CD14-positive monocyte (primary cell): ENCODE measurements around the gene ENTHD1. TPM values are rescaled to one million over a fixed set of nuclear protein-coding genes. Genes with fewer than 3 reads are reported as not detected.

Experiments
- DNase-seq, 3 donors: peaks; one replicate each; pipeline ENCODE4 v3.0.0-alpha.2; 2011 to 2022
- H2AFZ ChIP-seq: 2 replicates; pipeline ENCODE4 v1.6.0; 2012; ENCODE audit warnings: mild to moderate bottlenecking, low read depth, low read length, inconsistent platforms; ENCODE audit not compliant: insufficient read depth, poor library complexity, severe bottlenecking
- H3K27ac ChIP-seq, 2 donors: 1 replicate in 1 of 2; 2 replicates in 1 of 2; pipeline ENCODE4 v1.5.1; 2012 to 2013; ENCODE audit warnings: low read length in 2 of 2, control low read depth in 1 of 2, inconsistent platforms in 1 of 2, low read depth in 1 of 2, mild to moderate bottlenecking in 1 of 2
- H3K27me3 ChIP-seq, 2 donors: one replicate each; pipeline versions ENCODE4 v1.6.0 to v1.6.1; 2011 to 2013; ENCODE audit warnings: low read length in 2 of 2; ENCODE audit not compliant: control insufficient read depth in 2 of 2, insufficient read depth in 2 of 2
- H3K36me3 ChIP-seq, 2 donors: replicated peaks in 1 of 2; 1 replicate in 1 of 2; 2 replicates in 1 of 2; pipeline versions ENCODE4 v1.5.1 to v1.6.1; 2012 to 2013; ENCODE audit warnings: low read length in 2 of 2, control low read depth in 1 of 2, inconsistent platforms in 1 of 2, mild to moderate bottlenecking in 1 of 2; ENCODE audit not compliant: insufficient read depth in 2 of 2, control insufficient read depth in 1 of 2
- H3K4me1 ChIP-seq, 2 donors: 1 replicate in 1 of 2; 2 replicates in 1 of 2; pipeline versions ENCODE4 v1.5.1 to v1.6.1; 2012 to 2013; ENCODE audit warnings: low read length in 2 of 2, control low read depth in 1 of 2, inconsistent platforms in 1 of 2, mild to moderate bottlenecking in 1 of 2, moderate library complexity in 1 of 2; ENCODE audit not compliant: insufficient read depth in 2 of 2, control insufficient read depth in 1 of 2
- H3K4me2 ChIP-seq: replicated peaks from 2 replicates; pipeline ENCODE3; 2012; ENCODE audit warnings: low read length, moderate library complexity, mild to moderate bottlenecking; ENCODE audit not compliant: poor library complexity, severe bottlenecking; ENCODE audit errors: extremely low read depth
- H3K4me3 ChIP-seq, 3 experiments: fragments of 200-600 bp in 1 of 3; sonication (generic) in 1 of 3; replicated peaks in 1 of 3; 1 replicate in 2 of 3; 2 replicates in 1 of 3; pipeline ENCODE4 v1.5.1; 2011 to 2013; ENCODE audit warnings: low read length in 3 of 3, mild to moderate bottlenecking in 3 of 3, control low read depth in 2 of 3, low read depth in 2 of 3, inconsistent platforms in 1 of 3, moderate library complexity in 1 of 3
- H3K79me2 ChIP-seq: 2 replicates; pipeline ENCODE4 v1.6.0; 2012; ENCODE audit warnings: mild to moderate bottlenecking, control low read depth, inconsistent platforms, low read length, moderate library complexity; ENCODE audit not compliant: insufficient read depth
- H3K9ac ChIP-seq: 2 replicates; pipeline ENCODE4 v1.6.0; 2017; ENCODE audit warnings: low read length, mild to moderate bottlenecking; ENCODE audit not compliant: insufficient read depth, poor library complexity, severe bottlenecking
- H3K9me3 ChIP-seq, 2 donors: replicated peaks in 1 of 2; 1 replicate in 1 of 2; 2 replicates in 1 of 2; pipeline versions ENCODE4 v1.5.1 to v1.6.1; 2012 to 2013; ENCODE audit warnings: low read length in 2 of 2, control low read depth in 1 of 2; ENCODE audit not compliant: control insufficient read depth in 1 of 2, insufficient read depth in 1 of 2
- H4K20me1 ChIP-seq: 2 replicates; pipeline ENCODE4 v1.6.0; 2012; ENCODE audit warnings: mild to moderate bottlenecking, low read length, control low read depth, moderate library complexity; ENCODE audit not compliant: insufficient read depth
- H3K27ac Mint-ChIP-seq, 7 donors: one replicate each; pipeline ENCODE4 v1.8.0; 2020; ENCODE audit warnings: mild to moderate bottlenecking in 7 of 7, mixed read lengths in 7 of 7, moderate library complexity in 6 of 7, inconsistent platforms in 2 of 7
- H3K27me3 Mint-ChIP-seq, 3 donors: one replicate each; pipeline ENCODE4 v1.8.0; 2021 to 2022; ENCODE audit warnings: low read depth in 3 of 3, mild to moderate bottlenecking in 3 of 3, mixed read lengths in 3 of 3, moderate library complexity in 3 of 3, inconsistent platforms in 1 of 3
- H3K36me3 Mint-ChIP-seq, 2 donors: one replicate each; pipeline ENCODE4 v1.8.0; 2020; ENCODE audit warnings: mixed read lengths in 2 of 2, inconsistent platforms in 1 of 2, mild to moderate bottlenecking in 1 of 2
- H3K4me1 Mint-ChIP-seq: one replicate; pipeline ENCODE4 v1.8.0; 2020; ENCODE audit warnings: mild to moderate bottlenecking, mixed read lengths
- H3K4me3 Mint-ChIP-seq, 2 donors: one replicate each; pipeline ENCODE4 v1.8.0; 2020; ENCODE audit warnings: mild to moderate bottlenecking in 2 of 2, mixed read lengths in 2 of 2, moderate library complexity in 1 of 2
- H3K9me3 Mint-ChIP-seq, 7 donors: one replicate each; pipeline ENCODE4 v1.8.0; 2020 to 2022; ENCODE audit warnings: mixed read lengths in 7 of 7, mild to moderate bottlenecking in 6 of 7, moderate library complexity in 6 of 7, inconsistent platforms in 2 of 7
- WGBS: methylation state at CpG from one replicate; pipeline ENCODE4 v1.1.5; 2013; ENCODE audit warnings: missing lambda C conversion rate; ENCODE audit not compliant: insufficient coverage; 5-methylcytosine and 5-hydroxymethylcytosine counted together
- intact Hi-C, 2 donors: fragments of 100-400 bp; cut with micrococcal nuclease; formaldehyde crosslinking; loops; one replicate each; pipeline versions ENCODE4 v1.15.0 to v1.15.1; 2023
- polyA plus RNA-seq, 3 donors: library from polyadenylated mRNA; depleted of rRNA in 1 of 3; unstranded in 2 of 3; stranded (reverse) in 1 of 3; fragments of 300-500 nt in 2 of 3; fragments of >200 nt in 1 of 3; fragmentation: Illumina TruSeq in 2 of 3; gene quantifications; 1 replicate in 2 of 3; 2 replicates in 1 of 3; pipeline ENCODE4 v1.2.3, GENCODE V29; 2012 to 2021
- TF ChIP-seq, protein P1 (sequence below): fragments of 200-600 bp; IDR thresholded peaks from one replicate; pipeline ENCODE4 v1.8.0; 2022; ENCODE audit warnings: antibody characterized with exemption, mild to moderate bottlenecking

ENTHD1 gene
- polyA plus RNA-seq, 3 donors, result not detected

DNA sequence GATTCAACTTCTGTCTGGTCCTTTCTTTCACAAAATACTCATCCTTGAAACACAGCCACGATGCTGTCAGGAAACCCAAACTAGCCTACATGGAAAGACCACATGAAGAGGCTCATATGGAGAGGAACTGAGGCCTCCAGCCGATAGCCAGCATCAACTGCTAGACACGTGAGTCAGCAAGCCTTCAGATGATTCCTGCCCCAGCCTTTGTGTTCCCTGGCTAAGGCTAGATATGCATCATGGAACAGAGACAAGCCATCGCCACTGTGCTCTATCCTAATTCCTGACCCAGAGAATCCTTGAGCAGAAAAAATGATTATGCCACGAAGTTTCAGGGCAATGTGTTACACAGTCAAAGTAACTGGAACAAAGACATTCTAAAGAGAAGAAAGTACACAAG is 75.5 kb downstream of the ENTHD1 start:
- Histone ChIP-seq H2AFZ (no peak overlapping the region), H4K20me1 (no peaks in the 10 kb centered on the region), H3K4me3 (no peak overlapping the region), H3K36me3 (no peaks in the 10 kb centered on the region), H3K9me3 (no peaks in the 10 kb centered on the region), H3K79me2 (no peaks in the 10 kb centered on the region), H3K4me1 (no peaks in the 10 kb centered on the region), H3K9ac (no peak overlapping the region), H3K4me2 (no peak overlapping the region), H3K27ac (no peak overlapping the region), H3K27me3 (peaks cover 0 to 3% of the 10 kb centered on the region in 2 donors)
- H3K27me3 Mint-ChIP-seq, result peaks cover under 1 to 10% (median 5%) of the 10 kb centered on the region in 3 donors
- H3K36me3 Mint-ChIP-seq, result no peaks in the 10 kb centered on the region
- H3K27ac Mint-ChIP-seq, result no peak overlapping the region
- DNase-seq, result no peak
- TF ChIP-seq, protein P1, sequence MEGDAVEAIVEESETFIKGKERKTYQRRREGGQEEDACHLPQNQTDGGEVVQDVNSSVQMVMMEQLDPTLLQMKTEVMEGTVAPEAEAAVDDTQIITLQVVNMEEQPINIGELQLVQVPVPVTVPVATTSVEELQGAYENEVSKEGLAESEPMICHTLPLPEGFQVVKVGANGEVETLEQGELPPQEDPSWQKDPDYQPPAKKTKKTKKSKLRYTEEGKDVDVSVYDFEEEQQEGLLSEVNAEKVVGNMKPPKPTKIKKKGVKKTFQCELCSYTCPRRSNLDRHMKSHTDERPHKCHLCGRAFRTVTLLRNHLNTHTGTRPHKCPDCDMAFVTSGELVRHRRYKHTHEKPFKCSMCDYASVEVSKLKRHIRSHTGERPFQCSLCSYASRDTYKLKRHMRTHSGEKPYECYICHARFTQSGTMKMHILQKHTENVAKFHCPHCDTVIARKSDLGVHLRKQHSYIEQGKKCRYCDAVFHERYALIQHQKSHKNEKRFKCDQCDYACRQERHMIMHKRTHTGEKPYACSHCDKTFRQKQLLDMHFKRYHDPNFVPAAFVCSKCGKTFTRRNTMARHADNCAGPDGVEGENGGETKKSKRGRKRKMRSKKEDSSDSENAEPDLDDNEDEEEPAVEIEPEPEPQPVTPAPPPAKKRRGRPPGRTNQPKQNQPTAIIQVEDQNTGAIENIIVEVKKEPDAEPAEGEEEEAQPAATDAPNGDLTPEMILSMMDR, result no peak
- intact Hi-C loops, result no loop called here
- H3K4me3 Mint-ChIP-seq, result no peak overlapping the region
- WGBS, result 72% methylated on average over 5 of the region's 5 CpGs
- H3K9me3 Mint-ChIP-seq, result no peaks in the 10 kb centered on the region
- H3K4me1 Mint-ChIP-seq, result peaks cover 11% of the 10 kb centered on the region

DNA sequence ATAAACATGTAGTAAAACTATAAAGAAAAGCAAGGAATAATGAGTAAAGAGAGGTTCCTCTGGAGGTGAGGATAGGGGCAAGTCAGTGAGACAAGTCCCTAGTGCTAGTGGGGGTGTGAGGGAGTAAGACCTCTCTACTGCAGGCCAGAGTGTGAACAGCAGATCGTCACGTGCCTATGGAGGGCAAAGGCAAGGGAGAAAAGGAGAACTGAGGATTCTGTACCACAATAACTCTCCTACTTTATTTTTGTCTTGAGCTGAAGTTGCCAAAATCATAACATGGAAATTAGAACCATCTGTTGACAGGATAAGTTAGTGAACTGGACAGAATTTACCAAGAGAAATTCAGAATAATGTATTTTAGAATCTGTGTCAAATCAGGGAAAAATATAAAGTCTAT is 77.6 kb downstream of the ENTHD1 start:
- Histone ChIP-seq H3K4me3 (no peak overlapping the region), H3K4me2 (no peak overlapping the region), H3K4me1 (no peaks in the 10 kb centered on the region), H4K20me1 (no peaks in the 10 kb centered on the region), H3K36me3 (no peaks in the 10 kb centered on the region), H2AFZ (no peak overlapping the region), H3K79me2 (no peaks in the 10 kb centered on the region), H3K9ac (no peak overlapping the region), H3K9me3 (no peaks in the 10 kb centered on the region), H3K27me3 (peaks cover 0 to 2% of the 10 kb centered on the region in 2 donors), H3K27ac (no peak overlapping the region)
- H3K4me1 Mint-ChIP-seq, result peaks cover 11% of the 10 kb centered on the region
- H3K4me3 Mint-ChIP-seq, result no peak overlapping the region
- DNase-seq, result peak in 2 of 3 donors; percentile 11 to 28
- H3K27me3 Mint-ChIP-seq, result peaks cover 3 to 15% (median 6%) of the 10 kb centered on the region in 3 donors
- WGBS, result no CpG with 5 or more reads among the region's 2 CpGs
- no peaks in the 10 kb centered on the region for H3K9me3 Mint-ChIP-seq
- TF ChIP-seq, protein P1, result no peak
- intact Hi-C loops, result no loop called here
- no peaks in the 10 kb centered on the region for H3K36me3 Mint-ChIP-seq
- H3K27ac Mint-ChIP-seq, result no peak overlapping the region
